Suppressor macrophage treated with lipopolysaccharide for 4 hours (primary cell): ENCODE results near the gene TOMM40.
"Not testable (repeated sequence)": the region's sequence is repeated elsewhere in the genome, so short reads cannot be mapped to it uniquely, and the experiment has no call there.

Experiments used
- DNase-seq: peaks from one replicate; pipeline ENCODE4 v3.0.0-alpha.2; 2020

TOMM40 gene

DNA sequence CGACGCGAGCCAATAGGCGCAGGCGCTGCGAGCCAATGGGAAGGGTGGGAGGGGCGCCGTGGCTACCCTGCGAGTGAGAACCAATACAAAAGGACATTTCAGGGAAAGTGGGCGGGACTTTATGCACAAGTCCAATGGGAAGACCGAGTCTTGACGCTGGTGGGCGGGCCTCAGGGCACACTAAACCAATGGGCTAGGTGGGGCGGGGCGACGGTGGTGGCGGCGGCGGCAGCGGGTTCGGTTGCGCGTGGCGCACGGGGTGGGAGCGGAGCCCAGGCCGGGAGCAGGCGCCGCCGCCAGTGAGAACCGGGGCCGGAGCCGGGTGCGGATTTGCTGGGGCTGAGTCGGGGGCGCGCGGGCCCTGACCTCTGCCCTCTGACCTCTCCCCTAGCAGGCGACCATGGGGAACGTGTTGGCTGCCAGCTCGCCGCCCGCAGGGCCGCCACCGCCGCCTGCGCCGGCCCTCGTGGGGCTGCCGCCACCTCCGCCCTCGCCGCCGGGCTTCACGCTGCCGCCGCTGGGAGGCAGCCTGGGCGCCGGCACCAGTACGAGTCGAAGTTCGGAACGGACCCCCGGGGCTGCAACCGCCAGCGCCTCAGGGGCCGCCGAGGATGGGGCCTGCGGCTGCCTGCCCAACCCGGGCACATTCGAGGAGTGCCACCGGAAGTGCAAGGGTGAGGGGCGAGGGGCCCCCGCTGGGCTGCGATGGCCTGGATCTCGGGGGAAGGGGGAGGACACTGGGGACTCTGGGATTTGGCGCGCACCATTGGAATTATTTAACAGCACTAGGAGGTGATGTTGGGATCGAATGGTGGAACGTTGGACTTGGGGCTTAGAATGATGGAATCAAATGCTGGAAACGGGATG, at the start of gene TOMM40:
Gene TOMM40, plus strand, starts transcription at position 239 of the 867 bp plus-strand sequence. Its CDS starts 162 bp downstream, at position 401.
- peak; percentile 100 for DNase-seq

DNA sequence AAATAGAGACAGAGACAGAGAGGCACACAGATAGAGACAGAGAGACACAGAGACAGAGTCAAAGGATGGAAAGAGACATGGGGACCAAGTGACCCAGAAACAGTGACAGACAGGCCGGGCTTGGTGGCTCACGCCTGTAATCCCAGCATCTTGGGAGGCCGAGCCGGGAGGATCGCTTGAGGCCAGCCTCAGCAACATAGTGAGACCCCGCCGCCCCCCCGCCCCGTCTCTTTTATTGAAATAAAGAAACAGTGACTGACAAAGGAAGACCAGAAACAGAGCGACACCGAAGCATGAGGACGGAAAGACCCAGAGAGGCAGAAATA, 45.8 kb upstream of the TOMM40 start:
- DNase-seq = no peak

DNA sequence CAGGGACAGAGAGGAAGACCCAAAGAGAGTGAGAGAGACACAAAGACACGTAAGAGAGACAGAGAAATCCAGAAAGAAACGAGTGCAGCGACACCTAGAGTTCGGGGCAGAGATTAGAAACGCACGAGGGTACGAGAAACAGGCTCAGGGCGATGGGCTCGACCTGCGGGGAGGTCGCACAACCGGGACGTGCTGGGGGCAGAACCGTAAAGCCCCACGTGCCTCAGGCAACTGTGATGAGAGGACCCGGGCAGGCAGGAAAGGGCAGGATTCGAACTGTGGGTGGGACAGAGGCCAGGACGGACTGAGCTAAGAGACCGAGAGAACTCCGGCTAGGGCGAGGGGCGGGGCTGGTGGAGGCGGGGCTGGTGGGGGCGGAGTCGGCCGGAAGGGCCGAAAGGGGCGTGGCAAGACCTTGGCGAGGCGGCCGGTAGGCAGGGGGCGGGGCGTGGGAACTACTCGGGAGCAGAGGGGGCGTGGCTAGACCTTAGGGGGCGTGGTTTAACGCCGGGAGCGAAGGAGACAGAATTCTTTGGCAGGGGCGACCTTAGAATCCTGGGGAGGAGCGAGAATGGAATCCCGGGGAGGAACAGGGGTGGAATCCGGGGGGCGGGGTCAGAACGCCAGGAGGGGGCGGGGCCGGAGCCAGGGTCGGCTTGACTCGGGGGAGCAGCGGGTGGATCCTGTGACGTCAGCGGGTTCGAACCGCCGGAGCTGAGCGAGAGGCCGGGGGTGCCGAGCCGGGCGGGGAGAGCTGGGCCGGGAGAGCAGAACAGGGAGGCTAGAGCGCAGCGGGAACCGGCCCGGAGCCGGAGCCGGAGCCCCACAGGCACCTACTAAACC, 45.2 kb upstream of the TOMM40 start, which contains the start of gene NECTIN2:
Gene NECTIN2, plus strand, starts transcription at position 686 of the 843 bp plus-strand sequence. CDS start 229 bp downstream, outside the sequence.
- peak; percentile 100 for DNase-seq

DNA sequence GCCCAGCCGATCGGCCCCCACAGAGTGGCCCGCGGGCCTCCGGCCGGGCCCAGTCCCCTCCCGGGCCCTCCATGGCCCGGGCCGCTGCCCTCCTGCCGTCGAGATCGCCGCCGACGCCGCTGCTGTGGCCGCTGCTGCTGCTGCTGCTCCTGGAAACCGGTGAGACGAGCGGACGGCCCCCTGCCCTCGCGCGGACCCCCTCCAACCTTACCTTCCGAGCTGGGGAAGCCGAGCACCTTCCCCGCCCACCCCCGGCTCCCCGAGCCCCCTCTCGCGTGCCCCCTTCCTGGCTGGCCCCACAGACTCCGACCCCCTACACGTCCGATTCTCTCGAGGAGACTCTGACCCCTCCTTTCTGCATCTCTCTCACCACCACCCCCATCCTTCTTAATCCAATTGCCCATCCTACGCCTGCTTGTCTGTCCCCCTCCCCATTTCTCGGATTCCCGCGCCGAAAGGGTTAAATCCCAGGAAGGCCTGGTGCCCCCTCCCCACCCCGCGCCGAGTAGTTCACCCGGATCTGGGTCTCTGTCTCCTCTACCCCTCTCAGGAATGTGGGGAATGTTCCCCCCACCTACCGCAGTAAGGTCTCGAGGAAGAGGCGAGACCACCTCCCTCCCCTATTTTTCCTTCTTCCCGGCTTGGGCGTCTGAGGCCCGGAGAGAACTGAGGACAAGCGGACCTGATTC, 44.5 kb upstream of the TOMM40 start:
- DNase-seq = no peak

DNA sequence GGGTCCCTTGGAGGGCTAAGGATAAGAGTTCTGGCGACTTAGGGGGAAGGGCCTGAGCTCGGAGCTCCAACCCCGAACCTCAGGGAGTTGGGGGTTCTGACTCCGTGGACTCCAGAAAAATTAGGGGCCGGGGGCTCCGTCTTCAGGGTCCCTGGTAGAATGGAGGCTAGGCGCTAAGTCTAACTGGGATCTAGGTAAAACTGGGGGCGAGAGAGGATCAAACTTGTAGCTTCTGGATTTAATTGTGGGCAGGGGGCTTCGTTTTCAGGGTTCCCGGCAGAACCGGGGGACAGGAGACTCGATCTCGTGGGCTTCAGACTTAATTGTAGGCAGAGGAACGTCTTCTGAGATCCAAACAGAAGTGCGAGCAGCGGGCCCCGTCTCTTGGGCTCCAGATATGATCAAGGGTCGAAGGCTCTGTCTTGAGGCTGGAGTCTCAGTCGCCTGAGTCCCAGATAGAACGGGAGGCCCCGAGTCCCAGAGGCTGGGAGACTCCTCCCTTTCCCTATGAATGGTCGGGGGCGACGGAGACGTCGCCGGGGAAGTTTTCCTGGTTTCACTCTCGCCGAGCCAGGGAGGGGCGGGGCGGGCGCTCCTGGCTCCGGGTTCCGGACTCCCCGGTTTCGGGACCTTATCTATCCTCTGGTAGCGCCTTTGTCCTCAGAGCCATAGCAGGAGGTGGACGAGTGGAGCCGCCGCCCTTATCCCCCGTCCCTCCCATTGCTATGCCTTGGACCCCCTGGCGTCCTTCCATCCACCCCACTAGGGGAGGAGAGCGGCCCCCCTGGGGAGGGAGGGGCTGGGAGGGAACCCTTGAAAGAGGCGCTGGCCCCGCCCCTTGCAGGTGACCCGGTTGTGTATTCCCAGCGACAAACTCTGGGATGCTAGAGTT, 43.7 kb upstream of the TOMM40 start:
- DNase-seq = peak; percentile 92

DNA sequence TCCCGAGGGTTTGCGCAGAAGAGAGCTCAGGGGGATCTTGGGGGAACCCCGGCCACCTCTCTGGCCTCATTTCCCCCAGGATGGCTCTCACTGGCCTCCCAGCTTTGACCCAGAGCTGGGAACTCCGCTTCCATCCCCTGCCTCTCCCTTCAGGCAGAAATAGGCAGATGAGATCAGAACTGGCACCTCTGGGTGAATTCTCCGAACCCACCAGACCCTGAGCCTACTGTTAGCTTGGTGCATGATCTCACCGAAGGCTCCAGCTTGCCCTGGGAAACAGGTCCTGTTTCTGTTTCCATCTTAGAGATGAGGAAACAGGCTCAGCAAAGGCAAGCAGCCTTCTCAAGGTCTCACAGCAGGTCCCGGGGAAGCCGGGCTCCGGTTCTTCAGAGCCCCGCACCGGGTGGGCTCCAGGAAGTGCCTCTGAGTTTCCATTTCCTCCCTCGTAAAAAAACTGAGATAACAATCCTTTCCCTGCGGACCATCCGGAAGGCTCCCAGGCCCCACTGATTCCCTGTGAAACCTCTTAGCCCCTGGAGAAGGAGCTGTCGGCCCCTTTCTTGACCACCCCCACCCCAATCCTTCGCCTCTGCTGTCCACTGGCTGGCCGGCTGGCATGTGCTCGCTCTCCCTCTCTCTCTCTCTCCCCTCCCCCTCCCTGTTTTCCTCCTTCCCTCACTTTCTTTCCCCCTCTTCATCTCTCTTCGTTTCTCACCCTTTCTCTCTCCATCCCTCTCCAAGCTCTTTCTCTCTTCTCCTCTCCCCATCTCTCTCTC, 42.8 kb upstream of the TOMM40 start:
- peak; percentile 91 for DNase-seq

DNA sequence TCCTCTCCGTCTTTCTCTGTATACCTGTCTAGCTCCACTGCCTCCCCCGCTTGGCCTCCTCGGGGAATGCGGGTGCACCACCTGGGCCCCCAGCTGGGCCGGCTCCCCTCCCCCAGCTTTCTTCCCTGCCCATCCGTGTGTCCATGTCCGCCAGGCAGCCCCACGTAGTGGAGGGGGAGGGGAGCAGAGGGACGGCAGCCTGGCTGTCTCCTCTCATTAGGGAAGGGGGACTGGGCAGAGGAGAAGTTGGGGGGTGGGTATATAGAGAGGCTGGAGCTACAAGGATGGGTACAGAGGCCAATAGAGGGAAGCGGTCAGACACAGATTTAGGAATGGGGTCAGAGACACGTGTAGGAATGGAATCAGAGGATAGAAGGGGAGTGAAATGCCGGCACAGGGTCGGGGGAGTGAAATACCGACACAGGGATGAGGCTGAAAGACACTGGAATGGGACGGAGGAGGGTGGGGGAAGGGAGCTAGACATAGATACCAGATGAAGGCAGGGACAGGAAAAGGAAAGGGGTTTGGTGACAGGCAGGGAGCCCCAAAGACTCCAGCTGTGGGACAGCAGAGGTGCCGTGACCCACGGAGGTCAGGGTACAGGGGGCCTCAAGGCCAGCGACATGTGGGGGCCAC, 42.1 kb upstream of the TOMM40 start:
- DNase-seq = no peak

DNA sequence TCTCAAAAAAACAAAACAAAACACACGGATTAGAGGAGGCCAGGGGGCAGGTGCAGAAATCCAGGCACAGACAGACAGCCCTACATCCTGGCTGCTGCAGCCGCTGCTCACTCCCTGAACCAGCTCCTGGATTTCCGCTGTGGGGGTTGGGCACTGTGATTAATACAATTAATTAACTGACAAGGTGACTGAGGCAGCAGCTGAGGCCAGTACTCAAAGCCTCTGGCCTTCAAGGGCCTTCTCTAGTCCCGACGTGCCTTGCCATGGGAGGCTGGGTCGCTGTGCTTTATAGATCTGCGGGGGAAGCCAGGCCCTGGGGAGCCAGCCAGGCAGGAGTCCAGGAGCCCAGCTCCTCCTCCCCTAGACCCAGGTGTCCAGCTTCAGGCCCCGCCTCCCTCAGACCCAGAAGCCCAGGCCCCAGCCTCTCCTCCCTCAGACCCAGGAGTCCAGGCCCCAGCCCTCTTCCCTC, 40.4 kb upstream of the TOMM40 start:
- DNase-seq = no peak

DNA sequence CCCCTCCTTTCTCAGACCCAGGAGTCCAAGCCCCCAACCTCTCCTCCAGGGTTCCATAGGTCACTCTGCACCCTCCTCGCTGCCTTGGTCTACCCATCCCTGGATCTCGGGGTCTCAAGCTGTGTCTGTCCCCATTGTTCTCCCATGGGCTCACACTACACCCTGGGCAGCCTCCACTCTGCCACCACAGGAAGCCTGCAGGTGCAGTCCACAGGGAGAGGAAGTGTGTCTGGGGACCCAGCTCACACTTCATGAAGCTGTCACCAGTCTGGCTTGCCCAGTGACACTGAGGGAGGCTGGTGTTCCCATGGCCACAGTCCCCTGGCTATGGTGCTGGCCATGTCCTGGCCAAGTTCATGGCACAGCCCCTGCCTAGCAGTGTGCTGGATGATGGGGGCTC, 39.6 kb upstream of the TOMM40 start:
- DNase-seq = no peak

DNA sequence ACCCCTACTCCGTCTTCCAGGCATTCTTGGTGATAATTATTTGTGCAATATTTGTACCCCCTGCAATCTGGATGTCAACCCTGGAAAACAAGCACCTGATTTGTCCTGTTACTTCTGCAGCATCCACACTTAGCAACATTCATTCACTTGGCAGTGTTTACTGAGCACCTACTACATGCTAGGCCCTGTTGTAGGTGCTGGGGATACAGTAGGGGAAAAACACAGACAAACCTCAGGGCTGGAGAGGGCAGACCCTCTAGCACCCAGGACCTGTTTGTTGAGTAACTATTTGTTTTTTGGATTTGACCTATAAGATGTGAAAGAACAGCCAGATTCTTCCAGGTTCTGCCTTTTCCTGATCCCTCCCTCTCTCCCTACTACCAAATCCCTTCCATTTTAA, 35.4 kb upstream of the TOMM40 start:
- DNase-seq = no peak

DNA sequence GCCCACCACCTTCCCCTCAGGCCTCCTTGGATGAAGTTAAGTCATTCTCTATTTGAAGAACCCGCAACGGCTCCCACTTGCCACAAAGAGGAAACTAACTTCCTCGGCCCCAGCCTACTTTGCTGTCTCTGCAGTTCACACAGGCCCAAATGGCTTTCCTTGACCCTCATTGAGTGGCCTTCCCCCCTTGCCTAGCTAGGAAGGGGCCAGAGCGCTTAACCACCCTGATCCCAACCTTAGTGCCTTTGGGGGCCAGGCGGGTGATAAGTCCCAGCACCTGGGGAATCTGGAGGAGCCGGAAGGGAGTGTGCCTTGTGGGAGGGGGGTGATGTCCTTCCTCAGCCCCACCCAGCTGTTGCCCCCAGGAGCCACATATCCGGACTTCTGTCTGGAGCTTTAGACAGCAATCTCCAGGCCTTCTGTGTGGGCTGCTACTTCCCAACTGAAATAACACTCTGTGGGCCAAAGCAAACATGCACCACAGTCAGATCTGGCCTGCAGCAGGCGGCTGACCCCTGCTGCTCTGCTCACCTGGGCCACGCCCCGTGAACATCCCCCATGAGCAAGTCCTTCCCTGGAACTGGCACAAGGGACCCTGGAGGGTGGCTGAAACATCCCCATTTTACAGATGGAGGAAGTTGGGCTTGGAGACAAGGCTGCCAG, 34.5 kb upstream of the TOMM40 start:
- DNase-seq = peak; percentile 69

DNA sequence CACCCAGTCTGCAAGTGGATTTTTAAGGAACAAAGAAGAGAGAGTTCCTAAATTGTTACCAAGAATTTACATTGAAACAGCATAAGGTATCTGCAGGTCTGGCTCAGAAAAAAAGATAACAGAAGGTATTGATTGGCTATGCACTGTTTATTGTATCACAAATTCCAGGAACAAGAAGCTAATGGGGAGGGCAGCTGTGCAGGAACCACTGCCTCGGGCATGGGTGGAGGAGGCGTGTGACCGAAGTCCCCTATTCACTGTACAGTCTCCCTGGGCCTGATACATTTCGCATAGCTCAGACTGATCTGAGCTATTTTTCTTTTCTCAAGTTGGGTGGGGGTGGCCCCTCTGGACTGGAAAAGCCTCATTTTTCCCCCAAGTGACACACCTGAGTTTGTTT, 33.2 kb upstream of the TOMM40 start:
- DNase-seq = no peak

DNA sequence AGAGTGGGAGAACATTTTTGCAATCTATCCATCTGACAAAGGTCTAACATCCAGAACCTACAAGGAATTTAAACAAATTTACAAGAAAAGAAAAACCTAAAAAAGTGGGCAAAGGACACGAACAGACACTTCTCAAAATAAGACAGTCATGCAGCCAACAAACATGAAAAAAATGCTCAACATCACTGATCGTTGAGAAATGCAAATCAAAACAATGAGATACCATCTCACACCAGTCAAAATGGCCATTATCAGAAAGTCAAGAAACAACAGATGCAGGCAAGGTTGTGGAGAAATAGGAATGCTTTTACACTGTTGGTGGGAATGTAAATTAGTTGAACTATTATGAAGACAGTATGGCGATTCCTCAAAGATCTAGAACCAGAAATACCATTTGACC, 29.5 kb upstream of the TOMM40 start:
- not testable (repeated sequence) for DNase-seq

DNA sequence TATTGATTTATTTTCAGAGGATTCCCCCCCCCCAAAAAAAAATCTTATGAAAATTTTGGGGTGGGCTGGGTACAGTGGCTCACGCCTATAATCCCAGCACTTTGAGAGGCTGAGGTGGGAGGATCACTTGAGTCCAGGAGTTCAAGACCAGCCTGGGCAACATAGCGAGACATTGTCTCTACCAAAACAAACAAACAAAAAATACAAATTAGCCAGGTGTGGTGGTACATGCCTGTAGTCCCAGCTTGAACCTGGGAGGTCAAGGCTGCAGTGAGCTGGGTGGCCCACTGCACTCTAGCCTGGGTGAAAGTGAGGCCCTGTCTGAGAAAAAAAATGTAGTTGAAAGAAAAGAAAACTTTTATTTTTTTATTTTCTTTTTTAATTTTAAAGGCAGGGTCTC, 27.1 kb upstream of the TOMM40 start:
- DNase-seq = no peak

DNA sequence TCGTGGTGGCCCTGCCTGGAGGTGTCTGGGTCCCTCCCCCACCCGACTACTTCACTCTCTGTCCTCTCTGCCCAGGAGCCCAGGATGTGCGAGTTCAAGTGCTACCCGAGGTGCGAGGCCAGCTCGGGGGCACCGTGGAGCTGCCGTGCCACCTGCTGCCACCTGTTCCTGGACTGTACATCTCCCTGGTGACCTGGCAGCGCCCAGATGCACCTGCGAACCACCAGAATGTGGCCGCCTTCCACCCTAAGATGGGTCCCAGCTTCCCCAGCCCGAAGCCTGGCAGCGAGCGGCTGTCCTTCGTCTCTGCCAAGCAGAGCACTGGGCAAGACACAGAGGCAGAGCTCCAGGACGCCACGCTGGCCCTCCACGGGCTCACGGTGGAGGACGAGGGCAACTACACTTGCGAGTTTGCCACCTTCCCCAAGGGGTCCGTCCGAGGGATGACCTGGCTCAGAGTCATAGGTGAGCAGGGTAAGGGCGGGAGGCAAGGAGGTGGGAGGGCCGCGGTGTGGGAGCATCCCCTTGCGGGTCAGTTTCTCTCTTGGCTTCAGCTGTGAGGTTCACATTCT, 25.8 kb upstream of the TOMM40 start:
- DNase-seq = no peak

DNA sequence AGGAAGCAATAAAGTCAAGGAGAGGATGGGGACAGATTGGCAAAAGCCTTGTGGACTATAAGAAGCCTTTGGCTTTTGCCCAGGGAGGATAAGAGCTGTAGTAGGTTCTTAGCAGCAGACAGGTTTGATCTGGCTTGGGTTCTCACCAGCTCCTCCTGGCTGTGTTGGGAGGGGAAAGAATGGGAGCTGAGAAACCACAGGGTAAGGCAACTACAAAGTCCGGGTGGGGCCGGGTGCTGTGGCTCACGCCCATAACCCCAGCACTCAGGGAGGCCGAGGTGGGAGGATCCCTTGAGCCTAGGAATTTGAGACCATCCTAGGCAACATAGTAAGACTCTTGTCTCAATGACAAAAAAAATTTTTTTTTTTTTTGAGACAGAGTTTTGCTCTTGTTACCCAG, 24.4 kb upstream of the TOMM40 start:
- no peak for DNase-seq

DNA sequence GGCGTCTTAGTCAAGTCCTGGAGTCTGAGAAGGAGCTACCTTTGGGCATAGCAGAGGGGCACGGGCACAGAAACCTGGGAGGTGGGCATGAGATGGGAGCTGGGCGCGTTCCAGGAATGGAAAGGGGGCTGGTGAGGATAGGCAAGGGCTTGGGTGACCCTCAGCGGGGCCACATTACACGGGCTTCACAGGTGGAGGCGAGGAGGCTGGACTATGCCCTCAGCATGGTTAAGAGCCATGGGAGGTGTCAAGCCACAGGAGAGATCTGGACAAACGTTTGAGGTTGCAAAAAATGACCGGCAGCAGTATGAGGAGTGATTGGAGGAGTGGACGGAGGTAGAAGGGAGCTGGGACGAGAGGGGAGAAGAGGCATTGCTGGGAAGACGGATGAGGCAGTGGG, 23.5 kb upstream of the TOMM40 start:
- no peak for DNase-seq

DNA sequence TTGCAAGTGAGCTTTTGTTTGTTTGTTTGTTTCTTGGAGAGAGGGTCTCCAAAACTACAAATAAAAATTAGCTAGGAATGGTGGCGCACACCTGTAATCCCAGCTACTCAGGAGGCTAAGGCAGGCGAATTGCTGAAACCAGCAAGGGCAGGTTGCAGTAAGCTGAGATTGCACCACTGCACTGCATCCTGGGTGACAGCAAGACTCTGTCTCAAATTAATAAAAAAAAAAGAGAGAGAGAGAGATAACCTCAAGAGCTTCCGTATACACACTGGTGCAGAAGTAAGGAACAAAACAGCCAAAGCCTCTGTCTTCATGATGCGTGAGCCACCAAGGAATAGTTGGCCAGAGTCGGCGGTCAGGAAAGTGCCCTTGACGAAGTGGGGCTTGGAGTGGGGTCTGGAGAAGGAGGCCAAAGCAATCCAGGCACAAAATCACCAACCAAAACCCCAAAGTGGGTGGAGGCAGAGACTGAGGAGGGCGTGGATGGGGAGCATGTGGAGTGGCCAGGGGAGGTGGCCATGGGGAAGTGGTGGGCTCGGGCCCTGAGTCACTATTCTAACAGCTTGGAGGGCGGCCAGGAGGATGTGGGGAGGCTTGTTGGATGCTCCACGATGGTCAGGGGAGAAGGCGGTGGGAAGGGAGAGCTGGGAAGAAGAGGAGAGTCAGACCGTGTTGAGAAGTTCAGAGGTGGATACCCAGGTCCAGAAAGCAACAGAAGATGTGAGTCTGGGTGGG, 21.2 kb upstream of the TOMM40 start:
- DNase-seq = peak; percentile 93

DNA sequence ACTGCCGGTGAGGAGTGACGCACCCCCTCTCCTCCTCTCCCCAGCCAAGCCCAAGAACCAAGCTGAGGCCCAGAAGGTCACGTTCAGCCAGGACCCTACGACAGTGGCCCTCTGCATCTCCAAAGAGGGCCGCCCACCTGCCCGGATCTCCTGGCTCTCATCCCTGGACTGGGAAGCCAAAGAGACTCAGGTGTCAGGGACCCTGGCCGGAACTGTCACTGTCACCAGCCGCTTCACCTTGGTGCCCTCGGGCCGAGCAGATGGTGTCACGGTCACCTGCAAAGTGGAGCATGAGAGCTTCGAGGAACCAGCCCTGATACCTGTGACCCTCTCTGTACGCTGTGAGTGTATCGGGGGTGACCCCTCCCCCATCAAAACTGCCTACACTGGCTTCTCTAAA, 19.2 kb upstream of the TOMM40 start:
- no peak for DNase-seq
